AG10803 (cell line): ENCODE measurements around the gene PPFIA4.
"Not testable (repeated sequence)": the region's sequence is repeated elsewhere in the genome, so short reads cannot be mapped to it uniquely, and the experiment has no call there.

Experiments
- DNase-seq: peaks from one replicate; pipeline ENCODE4 v3.0.0; 2010; ENCODE audit warnings: low read depth
- H3K4me3 ChIP-seq: 2 replicates; pipeline ENCODE4 v1.5.1; 2011; ENCODE audit warnings: mild to moderate bottlenecking, low read length, control low read depth
- CTCF ChIP-seq: conservative IDR thresholded peaks from 2 replicates; pipeline ENCODE4 v1.5.1; 2011; ENCODE audit warnings: mild to moderate bottlenecking, low read length, control low read depth, inconsistent platforms

Gene PPFIA4

GRCh38 chr1:203001986-203002385 is 24.3 kb upstream of the PPFIA4 start:
- DNase-seq, result no peak
- no peak overlapping the region for H3K4me3 ChIP-seq
- no peak for TF ChIP-seq CTCF

DNA sequence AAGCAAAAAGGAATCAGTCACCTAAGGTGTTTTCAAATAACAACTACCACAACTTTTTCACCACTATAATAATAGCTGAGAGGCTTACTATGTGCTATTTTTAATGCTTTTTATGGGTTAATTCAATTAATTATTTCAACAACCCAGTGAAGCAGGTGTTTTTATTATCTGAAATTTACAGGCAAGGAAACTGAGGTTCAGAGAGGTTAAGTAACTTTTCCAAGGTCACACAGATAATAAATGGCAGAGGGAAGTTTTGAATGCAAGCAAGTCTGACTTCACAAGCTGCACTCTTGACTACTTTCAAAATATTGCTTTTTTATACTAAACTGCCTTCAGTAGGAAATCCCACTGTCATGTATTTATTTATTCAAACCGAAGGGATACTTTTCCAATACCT is 23.3 kb upstream of the PPFIA4 start:
- no peak for DNase-seq
- H3K4me3 ChIP-seq, result no peak overlapping the region
- no peak for TF ChIP-seq CTCF

GRCh38 chr1:203005395-203006142 is 20.7 kb upstream of the PPFIA4 start:
- not testable (repeated sequence) for H3K4me3 ChIP-seq

DNA sequence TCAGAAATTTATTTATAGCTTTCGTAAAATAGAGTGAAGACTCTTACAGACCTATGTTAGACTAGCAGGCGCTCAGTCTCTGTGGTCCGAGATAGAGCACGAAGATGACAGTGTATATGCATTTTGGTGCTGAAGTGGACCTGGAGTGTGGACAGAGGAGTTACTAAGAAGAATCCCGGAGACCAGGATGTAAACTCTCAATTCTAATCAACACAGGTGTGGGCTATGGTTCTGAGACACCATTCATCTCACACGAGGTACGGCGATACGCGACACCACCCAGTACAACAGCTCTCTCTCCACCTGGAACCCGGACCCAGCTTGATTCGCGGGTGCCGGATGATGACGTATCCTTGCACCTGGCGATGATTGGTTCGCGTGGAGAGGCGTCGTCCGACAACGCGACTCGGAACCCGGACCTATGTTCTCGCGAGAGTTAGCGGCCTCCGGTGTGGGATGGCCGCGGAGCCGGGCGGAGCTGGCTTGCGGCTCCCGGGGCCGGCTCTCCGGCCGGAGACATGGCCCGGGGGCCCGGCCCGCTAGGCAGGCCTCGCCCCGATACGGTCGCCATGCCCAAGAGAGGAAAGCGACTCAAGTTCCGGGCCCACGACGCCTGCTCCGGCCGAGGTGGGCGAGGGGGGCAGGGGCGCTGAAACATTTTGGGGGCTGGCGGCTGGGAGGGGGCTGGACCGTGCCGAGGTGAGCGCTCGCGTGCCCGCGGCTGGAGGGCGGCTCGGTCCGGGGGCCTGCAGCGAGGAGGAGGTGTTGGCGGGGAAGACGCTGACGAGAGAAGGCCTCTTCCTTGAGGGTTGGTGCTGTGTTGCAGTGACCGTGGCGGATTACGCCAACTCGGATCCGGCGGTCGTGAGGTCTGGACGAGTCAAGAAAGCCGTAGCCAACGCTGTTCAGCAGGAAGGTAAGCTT is 19.1 kb upstream of the PPFIA4 start, which contains the start of gene TMEM183A:
Gene TMEM183A (plus strand): TSS at position 427 of the 924 bp plus-strand sequence. CDS start 92 bp downstream, at position 519.
- TF ChIP-seq CTCF, result no peak
- DNase-seq, result peak; percentile 95
- H3K4me3 ChIP-seq, result peak within 1 kb of the TSS; percentile 92

More at GRCh38 chr1:203005395-203006142, 20.7 kb upstream of the PPFIA4 start:
- DNase-seq, result not testable (repeated sequence)

GRCh38 chr1:203009185-203009584 is 17.1 kb upstream of the PPFIA4 start:
- no peak for TF ChIP-seq CTCF
- no peak overlapping the region for H3K4me3 ChIP-seq
- DNase-seq, result no peak

GRCh38 chr1:203011582-203011981 is 14.7 kb upstream of the PPFIA4 start:
- no peak overlapping the region for H3K4me3 ChIP-seq
- TF ChIP-seq CTCF, result no peak
- DNase-seq, result no peak

- H3K4me3 ChIP-seq, result no peak overlapping the region
- DNase-seq, result no peak
- TF ChIP-seq CTCF, result no peak
Measured at GRCh38 chr1:203017061-203017460, 9.2 kb upstream of the PPFIA4 start.
